HG03558 (cell line): ENCODE data around the gene DNASE1L2.
"Not testable (repeated sequence)": the region's sequence is repeated elsewhere in the genome, so short reads cannot be mapped to it uniquely, and the experiment has no call there.

Source experiments
- ATAC-seq: cut with Tn5 transposase; IDR thresholded peaks from one replicate; pipeline ENCODE4 v1.9.1; 2021; ENCODE audit warnings: moderate number of reproducible peaks; ENCODE audit not compliant: unreplicated experiment; ENCODE audit errors: extremely low read depth

Gene DNASE1L2

GRCh38 chr16:2203119-2203688 lies 33.0 kb upstream of the DNASE1L2 start:
- ATAC-seq: not testable (repeated sequence)

- no peak for ATAC-seq
Measured at GRCh38 chr16:2204416-2205103, 31.7 kb upstream of the DNASE1L2 start.

DNA sequence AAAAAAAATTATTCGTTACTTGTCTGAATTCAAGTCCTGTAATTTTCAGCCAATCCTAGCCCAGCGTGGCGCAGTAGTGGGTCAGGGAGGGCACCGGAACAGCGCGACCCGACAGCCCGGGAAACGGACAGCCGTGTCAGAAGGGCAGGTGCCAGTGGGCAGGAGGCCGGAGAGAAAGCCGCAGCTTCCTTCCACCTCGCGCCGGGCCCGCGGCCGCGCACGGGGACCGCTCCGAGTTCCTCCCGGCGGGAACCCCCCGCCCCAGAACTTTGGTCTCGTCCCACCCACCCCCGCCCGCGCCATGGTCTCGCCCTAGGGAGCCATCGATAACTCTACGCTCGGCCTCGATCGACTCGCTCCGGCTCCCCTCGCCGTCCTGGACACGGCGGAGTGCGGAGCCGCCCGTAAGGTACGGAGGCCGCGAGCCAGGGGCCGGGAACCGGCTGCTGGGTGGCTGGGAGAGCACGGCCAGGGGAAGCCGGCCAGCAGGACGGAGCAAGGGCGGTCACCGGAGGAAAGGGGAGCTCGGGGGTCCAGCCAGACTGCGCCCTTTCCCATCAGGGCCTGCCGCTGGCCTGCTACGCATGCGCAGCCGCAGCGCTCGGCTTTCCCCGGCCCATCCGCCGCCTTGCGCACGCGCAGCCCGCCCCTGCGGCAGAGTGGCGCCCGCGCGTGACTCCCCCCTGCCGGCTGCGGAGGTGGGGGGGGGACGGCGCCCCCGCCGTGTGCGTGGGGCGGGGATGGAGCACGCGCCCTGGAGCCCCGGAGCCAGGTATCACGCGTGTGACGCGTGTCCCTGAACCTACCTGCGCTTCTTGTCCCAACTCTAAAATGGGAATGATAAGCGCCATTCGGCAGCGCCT lies 30.9 kb upstream of the DNASE1L2 start, which contains the start of gene MLST8:
Gene MLST8 (plus strand): TSS at position 351 of the 863 bp plus-strand sequence. CDS start 632 bp downstream, outside the sequence.
- no peak for ATAC-seq

GRCh38 chr16:2205967-2206313 lies 30.3 kb upstream of the DNASE1L2 start:
- ATAC-seq: no peak

DNA sequence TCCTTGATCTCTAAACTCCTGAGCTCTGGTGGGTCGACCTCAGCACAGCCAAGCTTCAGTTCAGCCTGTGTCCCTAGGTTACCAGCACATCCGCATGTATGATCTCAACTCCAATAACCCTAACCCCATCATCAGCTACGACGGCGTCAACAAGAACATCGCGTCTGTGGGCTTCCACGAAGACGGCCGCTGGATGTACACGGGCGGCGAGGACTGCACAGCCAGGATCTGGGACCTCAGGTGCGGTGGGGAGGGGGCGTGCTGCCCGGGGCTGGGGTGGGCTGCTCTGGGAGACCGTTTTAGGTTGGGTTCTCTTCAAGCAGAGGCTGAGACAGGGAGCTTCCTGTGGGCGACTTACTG lies 29.8 kb upstream of the DNASE1L2 start:
- ATAC-seq: no peak

- ATAC-seq: no peak
Measured at GRCh38 chr16:2206780-2207433, 29.3 kb upstream of the DNASE1L2 start.

DNA sequence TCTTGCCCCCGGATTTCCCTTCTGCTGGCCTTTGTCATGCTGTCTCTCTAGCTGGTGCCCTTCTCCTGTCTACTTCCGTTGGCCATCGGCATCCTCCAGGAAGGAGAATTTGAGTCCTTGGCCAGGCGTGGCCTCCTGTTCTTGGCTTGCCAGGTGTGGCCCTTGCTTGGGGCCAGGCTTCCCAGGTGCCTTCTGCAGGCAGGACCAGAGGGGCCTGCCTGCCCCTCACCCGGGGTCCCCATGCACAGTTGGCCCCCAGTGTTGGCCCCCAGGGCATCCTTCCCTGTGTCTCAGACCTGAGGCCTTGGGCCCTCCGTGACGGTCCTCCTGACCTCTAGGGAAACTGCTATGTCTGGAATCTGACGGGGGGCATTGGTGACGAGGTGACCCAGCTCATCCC lies 28.4 kb upstream of the DNASE1L2 start:
- ATAC-seq: no peak

DNA sequence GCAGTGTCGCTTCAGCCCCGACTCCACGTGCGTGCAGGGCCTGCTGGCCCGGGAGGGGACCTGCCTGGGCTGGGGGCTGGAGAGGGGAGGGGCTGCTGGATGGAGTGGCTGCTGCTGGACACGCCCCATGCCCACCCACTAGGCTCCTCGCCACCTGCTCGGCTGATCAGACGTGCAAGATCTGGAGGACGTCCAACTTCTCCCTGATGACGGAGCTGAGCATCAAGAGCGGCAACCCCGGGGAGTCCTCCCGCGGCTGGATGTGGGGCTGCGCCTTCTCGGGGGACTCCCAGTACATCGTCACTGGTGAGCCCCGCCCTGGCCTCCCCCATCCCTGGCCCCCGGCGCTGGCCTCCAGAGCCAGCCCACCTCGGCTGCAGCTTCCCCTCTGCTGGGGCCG lies 27.9 kb upstream of the DNASE1L2 start:
- no peak for ATAC-seq

GRCh38 chr16:2208772-2209171 lies 27.5 kb upstream of the DNASE1L2 start:
- no peak for ATAC-seq

GRCh38 chr16:2209258-2210008 lies 26.8 kb upstream of the DNASE1L2 start:
- ATAC-seq: no peak

- ATAC-seq: no peak
Measured at GRCh38 chr16:2210009-2210332, 26.3 kb upstream of the DNASE1L2 start.

- ATAC-seq: no peak
Measured at GRCh38 chr16:2210386-2211365, 25.6 kb upstream of the DNASE1L2 start, which contains the start of gene BRICD5. TSS of gene BRICD5 (minus strand) at chr16:2210863. CDS start at chr16:2210833, 30 bp downstream.

- ATAC-seq: no peak
Measured at GRCh38 chr16:2211923-2212347, 24.3 kb upstream of the DNASE1L2 start.

- no peak for ATAC-seq
Measured at GRCh38 chr16:2212362-2213324, 23.6 kb upstream of the DNASE1L2 start.

DNA sequence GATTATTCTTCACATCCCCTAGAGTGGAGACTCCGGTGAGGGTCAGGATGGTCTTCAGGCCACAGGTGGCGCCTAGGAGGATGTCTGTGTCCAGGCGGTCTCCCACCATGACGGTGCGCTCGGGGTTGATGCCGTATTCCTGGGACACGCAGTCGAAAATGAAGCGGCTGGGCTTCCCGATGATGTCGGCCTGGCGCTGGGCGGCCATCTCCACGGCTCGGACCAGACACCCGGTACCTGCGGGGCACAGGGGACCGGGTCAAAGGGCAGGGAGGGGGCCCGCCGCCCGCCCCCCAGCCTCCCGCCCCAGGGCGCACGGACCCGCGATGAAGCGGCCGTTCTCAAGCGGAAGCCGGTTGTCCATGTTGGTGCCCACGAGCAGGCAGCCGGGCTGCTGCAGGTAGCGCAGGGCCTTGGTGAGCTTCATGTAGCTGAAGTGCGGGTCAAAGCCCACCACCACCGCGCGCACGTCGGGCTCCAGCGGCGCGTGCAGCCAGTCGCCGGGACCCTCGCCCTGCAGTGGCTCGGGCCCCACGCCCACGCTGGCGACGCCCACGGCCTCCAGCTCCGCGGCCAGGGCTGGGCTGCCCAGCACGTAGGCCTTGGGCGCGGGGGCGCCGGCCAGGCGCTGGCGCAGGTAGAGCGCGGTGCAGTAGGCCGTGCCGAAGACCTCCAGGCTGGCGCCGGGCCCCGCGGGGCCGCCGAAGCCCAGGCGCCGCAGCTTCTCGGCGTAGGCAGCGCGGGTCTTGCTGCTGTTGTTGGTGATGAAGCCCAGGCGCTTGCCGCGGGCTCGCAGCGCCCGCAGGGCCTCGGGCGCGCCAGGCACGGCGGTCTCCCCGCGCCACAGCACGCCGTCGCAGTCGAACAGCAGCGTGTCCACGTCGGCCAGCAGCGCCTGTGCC lies 22.2 kb upstream of the DNASE1L2 start:
- ATAC-seq: peak; percentile 6

DNA sequence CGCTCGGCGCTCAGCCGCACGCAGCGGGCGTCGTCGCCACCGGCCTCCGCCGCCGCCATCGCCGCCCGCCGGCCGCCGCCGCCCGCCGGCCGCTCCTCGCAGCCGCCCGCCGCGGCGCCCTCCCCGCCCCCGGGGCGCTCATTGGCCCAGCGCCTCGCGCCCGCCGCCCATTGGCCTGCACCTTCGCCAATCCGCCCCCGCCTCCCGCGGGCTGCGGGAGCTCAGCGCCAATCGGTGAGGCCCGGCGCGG lies 21.6 kb upstream of the DNASE1L2 start, which contains the start of gene PGP:
Gene PGP (minus strand): TSS at position 122 of the 250 bp plus-strand sequence. CDS start 63 bp downstream, at position 59.
- ATAC-seq: peak; percentile 72

DNA sequence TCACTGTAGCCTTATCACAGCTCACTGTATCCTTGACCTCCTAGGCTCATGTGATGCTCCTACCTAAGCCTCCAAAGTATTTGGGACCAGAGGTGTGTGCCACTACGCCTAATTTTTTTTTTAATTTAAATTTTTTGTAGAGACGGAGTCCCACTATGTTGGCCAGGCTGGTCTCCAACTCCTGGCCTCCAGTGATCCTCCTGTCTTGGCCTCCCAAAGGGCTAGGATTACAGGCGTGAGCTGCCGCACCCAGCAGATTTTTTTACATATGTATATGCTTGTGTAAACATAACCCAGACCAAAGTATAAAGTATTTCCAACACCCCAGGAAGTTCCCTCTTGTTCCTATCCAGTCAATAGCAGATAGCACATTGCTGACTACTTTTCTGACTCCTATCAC lies 19.9 kb upstream of the DNASE1L2 start:
- ATAC-seq: no peak
